H9 (cell line): ENCODE measurements around the gene ZC3H12C. TPM values are rescaled to one million over a fixed set of nuclear protein-coding genes. Genes with fewer than 3 reads are reported as not detected.

Source experiments
- DNase-seq: peaks from one replicate; pipeline ENCODE4 v3.0.0-alpha.2; 2017
- H2AFZ ChIP-seq: one replicate; pipeline ENCODE4 v1.6.1; 2013; ENCODE audit warnings: mild to moderate bottlenecking, low read length, control low read depth, moderate library complexity
- H2AK5ac ChIP-seq: 2 replicates; pipeline ENCODE4 v1.6.1; 2013; ENCODE audit warnings: low read length, control low read depth, mixed read lengths; ENCODE audit not compliant: insufficient read length
- H2BK120ac ChIP-seq: one replicate; pipeline ENCODE4 v1.6.1; 2013; ENCODE audit warnings: low read depth, mild to moderate bottlenecking, low read length, control low read depth, inconsistent platforms; ENCODE audit not compliant: poor library complexity, severe bottlenecking
- H2BK12ac ChIP-seq: 2 replicates; pipeline ENCODE4 v1.6.1; 2013; ENCODE audit warnings: low read length, control low read depth, mixed read lengths, low read depth; ENCODE audit not compliant: insufficient read length
- H2BK15ac ChIP-seq: 2 replicates; pipeline ENCODE4 v1.6.1; 2013; ENCODE audit warnings: low read depth, low read length, control low read depth
- H2BK20ac ChIP-seq: one replicate; pipeline ENCODE4 v1.6.1; 2013; ENCODE audit warnings: low read depth, mild to moderate bottlenecking, low read length, control low read depth, inconsistent platforms; ENCODE audit not compliant: poor library complexity, severe bottlenecking
- H2BK5ac ChIP-seq: 2 replicates; pipeline ENCODE4 v1.6.1; 2013; ENCODE audit warnings: low read length, control low read depth, mixed read lengths; ENCODE audit not compliant: insufficient read length
- H3K14ac ChIP-seq: 2 replicates; pipeline ENCODE4 v1.6.1; 2013; ENCODE audit warnings: low read length, control low read depth; ENCODE audit not compliant: insufficient read depth
- H3K18ac ChIP-seq: 2 replicates; pipeline ENCODE4 v1.6.1; 2013; ENCODE audit warnings: low read depth, mild to moderate bottlenecking, mixed read lengths, low read length, control low read depth; ENCODE audit not compliant: insufficient read length
- H3K23ac ChIP-seq: 2 replicates; pipeline ENCODE4 v1.6.1; 2013; ENCODE audit warnings: low read length, control low read depth, mixed read lengths, low read depth; ENCODE audit not compliant: insufficient read length
- H3K23me2 ChIP-seq: 2 replicates; pipeline ENCODE4 v1.6.1; 2013; ENCODE audit warnings: low read depth, mild to moderate bottlenecking, mixed read lengths, low read length, control low read depth; ENCODE audit not compliant: insufficient read length, poor library complexity, severe bottlenecking
- H3K27ac ChIP-seq: 2 replicates; pipeline ENCODE4 v1.5.1; 2013; ENCODE audit warnings: low read length, control low read depth, mixed read lengths, low read depth; ENCODE audit not compliant: insufficient read length
- H3K27me3 ChIP-seq: 2 replicates; pipeline ENCODE4 v1.6.1; 2013; ENCODE audit warnings: low read length, control low read depth, inconsistent platforms; ENCODE audit not compliant: insufficient read depth
- H3K4ac ChIP-seq: 2 replicates; pipeline ENCODE4 v1.6.1; 2013; ENCODE audit warnings: low read depth, mild to moderate bottlenecking, control low read depth, inconsistent platforms, low read length, moderate library complexity
- H3K4me1 ChIP-seq: 2 replicates; pipeline ENCODE4 v1.6.1; 2013; ENCODE audit warnings: low read length, control low read depth, inconsistent platforms; ENCODE audit not compliant: insufficient read depth
- H3K4me2 ChIP-seq: 2 replicates; pipeline ENCODE4 v1.6.1; 2013; ENCODE audit warnings: low read length, control low read depth, mixed read lengths; ENCODE audit not compliant: insufficient read length, insufficient read depth
- H3K56ac ChIP-seq: 2 replicates; pipeline ENCODE4 v1.6.1; 2013; ENCODE audit warnings: low read depth, mild to moderate bottlenecking, mixed read lengths, low read length, control low read depth; ENCODE audit not compliant: insufficient read length
- H3K79me1 ChIP-seq: 2 replicates; pipeline ENCODE4 v1.6.1; 2013; ENCODE audit warnings: low read depth, mild to moderate bottlenecking, moderate library complexity, low read length, control low read depth, inconsistent platforms; ENCODE audit not compliant: insufficient read depth, poor library complexity, severe bottlenecking
- H3K79me2 ChIP-seq: 2 replicates; pipeline ENCODE4 v1.6.1; 2013; ENCODE audit warnings: low read length, control low read depth, inconsistent platforms; ENCODE audit not compliant: insufficient read depth
- H3K9ac ChIP-seq: 2 replicates; pipeline ENCODE4 v1.6.1; 2013; ENCODE audit warnings: low read length, control low read depth, mixed read lengths; ENCODE audit not compliant: insufficient read length; ENCODE audit errors: extremely low read depth
- H3K9me3 ChIP-seq: one replicate; pipeline ENCODE4 v1.6.1; 2013; ENCODE audit warnings: low read depth, low read length, inconsistent platforms; ENCODE audit not compliant: control insufficient read depth
- H3T11ph ChIP-seq: one replicate; pipeline ENCODE4 v1.6.1; 2013; ENCODE audit warnings: mild to moderate bottlenecking, low read length, control low read depth, inconsistent platforms
- H4K20me1 ChIP-seq: one replicate; pipeline ENCODE4 v1.6.1; 2013; ENCODE audit not compliant: control insufficient read depth, insufficient read length, insufficient read depth
- H4K5ac ChIP-seq: 2 replicates; pipeline ENCODE4 v1.6.1; 2013; ENCODE audit warnings: low read depth, mild to moderate bottlenecking, mixed read lengths, low read length, control low read depth; ENCODE audit not compliant: insufficient read length
- H4K8ac ChIP-seq: replicated peaks from 2 replicates; pipeline ENCODE4 v1.6.1; 2013; ENCODE audit warnings: low read length, control low read depth, mixed read lengths, low read depth; ENCODE audit not compliant: insufficient read length
- H4K91ac ChIP-seq: 2 replicates; pipeline ENCODE4 v1.6.1; 2013; ENCODE audit warnings: low read depth, mild to moderate bottlenecking, moderate library complexity, mixed read lengths, low read length, control low read depth; ENCODE audit not compliant: insufficient read length
- H3K27ac Mint-ChIP-seq, 3 experiments: 2 replicates in 2 of 3; 3 replicates in 1 of 3; pipeline ENCODE4 v1.8.0; 2020 to 2021; ENCODE audit warnings: mixed read lengths in 3 of 3, mild to moderate bottlenecking in 1 of 3, moderate library complexity in 1 of 3
- H3K27me3 Mint-ChIP-seq: 2 replicates; pipeline ENCODE4 v1.8.0; 2021; ENCODE audit warnings: low read depth, mild to moderate bottlenecking, moderate library complexity, mixed read lengths
- H3K36me3 Mint-ChIP-seq, 3 experiments: 2 replicates in 2 of 3; 3 replicates in 1 of 3; pipeline ENCODE4 v1.8.0; 2020 to 2021; ENCODE audit warnings: low read depth in 3 of 3, mixed read lengths in 3 of 3; ENCODE audit not compliant: insufficient read depth in 1 of 3
- H3K4me1 Mint-ChIP-seq, 2 experiments: 2 replicates each; pipeline ENCODE4 v1.8.0; 2020; ENCODE audit warnings: mixed read lengths in 2 of 2
- H3K4me3 Mint-ChIP-seq, 2 experiments: 2 replicates in 1 of 2; 3 replicates in 1 of 2; pipeline ENCODE4 v1.8.0; 2020 to 2021; ENCODE audit warnings: mild to moderate bottlenecking in 2 of 2, mixed read lengths in 2 of 2, moderate library complexity in 1 of 2
- H3K9me3 Mint-ChIP-seq, 2 experiments: 2 replicates in 1 of 2; 3 replicates in 1 of 2; pipeline ENCODE4 v1.8.0; 2020; ENCODE audit warnings: mild to moderate bottlenecking in 2 of 2, mixed read lengths in 2 of 2, moderate library complexity in 1 of 2
- CTCF ChIP-seq: fragments of 200-600 bp; sonication (generic); conservative IDR thresholded peaks from 3 replicates; pipeline ENCODE4 v1.8.0; 2021; ENCODE audit warnings: antibody characterized with exemption, mild to moderate bottlenecking
- WGBS: extraction: QIAGEN DNeasy Blood & Tissue Kit; methylation state at CpG from one replicate; pipeline ENCODE4 v1.1.7; 2013; ENCODE audit warnings: missing lambda C conversion rate, low lambda C conversion rate, mixed read lengths; ENCODE audit not compliant: insufficient read length; ENCODE audit errors: extremely low coverage; 5-methylcytosine and 5-hydroxymethylcytosine counted together
- total RNA-seq: library from RNA; stranded (reverse); gene quantifications from 2 replicates; pipeline ENCODE4 v1.2.1, GENCODE V29; 2021

ZC3H12C gene
- total RNA-seq, 1 experiment from 2014 or later = 4.8 TPM

- Histone ChIP-seq H2BK120ac (no peak overlapping the region), H3K27ac (no peak overlapping the region), H3T11ph (no peak overlapping the region), H3K23ac (no peak overlapping the region), H2BK12ac (no peak overlapping the region), H3K4ac (no peak overlapping the region), H3K14ac (no peak overlapping the region), H3K4me2 (no peak overlapping the region), H4K91ac (no peak overlapping the region), H2AK5ac (no peak overlapping the region), H2BK20ac (no peak overlapping the region), H3K9me3 (no peaks in the 10 kb centered on the region), H3K9ac (no peak overlapping the region), H3K27me3 (no peaks in the 10 kb centered on the region), H3K56ac (no peak overlapping the region), H2BK15ac (no peak overlapping the region), H3K23me2 (no peaks in the 10 kb centered on the region), H4K8ac (no peak overlapping the region), H4K5ac (no peak overlapping the region), H3K79me1 (no peaks in the 10 kb centered on the region), H3K18ac (no peak overlapping the region), H3K79me2 (no peaks in the 10 kb centered on the region), H2BK5ac (no peak overlapping the region), H2AFZ (no peak overlapping the region), H4K20me1 (no peaks in the 10 kb centered on the region), H3K4me1 (peaks cover 7% of the 10 kb centered on the region)
- Mint-ChIP-seq H3K4me1 (peaks cover 12% of the 10 kb centered on the region in 2 experiments), H3K36me3 (peaks cover 0 to 1% (median 0%) of the 10 kb centered on the region in 3 experiments; a peak in 2 of 7 replicates), H3K27me3 (no peaks in the 10 kb centered on the region), H3K9me3 (no peaks in the 10 kb centered on the region), H3K27ac (no peak overlapping the region; a peak in 1 of 7 replicates), H3K4me3 (no peak overlapping the region)
- no peak for DNase-seq
- no CpG with 5 or more reads among the region's 3 CpGs for WGBS
- TF ChIP-seq CTCF = no peak
These were observed 54.9 kb downstream of the ZC3H12C start for GRCh38 chr11:110147962-110148709.
